GM18520 (cell line): ENCODE measurements around the gene AMBP.

Experiments
- ATAC-seq: cut with Tn5 transposase; IDR thresholded peaks from one replicate; pipeline ENCODE4 v1.9.1; 2021; ENCODE audit not compliant: unreplicated experiment

Gene AMBP

GRCh38 chr9:114112778-114113584 lies 34.9 kb upstream of the AMBP start:
- no peak for ATAC-seq

- no peak for ATAC-seq
These were observed 34.2 kb upstream of the AMBP start for GRCh38 chr9:114112325-114112724.

GRCh38 chr9:114110180-114110579 lies 32.1 kb upstream of the AMBP start:
- no peak for ATAC-seq

DNA sequence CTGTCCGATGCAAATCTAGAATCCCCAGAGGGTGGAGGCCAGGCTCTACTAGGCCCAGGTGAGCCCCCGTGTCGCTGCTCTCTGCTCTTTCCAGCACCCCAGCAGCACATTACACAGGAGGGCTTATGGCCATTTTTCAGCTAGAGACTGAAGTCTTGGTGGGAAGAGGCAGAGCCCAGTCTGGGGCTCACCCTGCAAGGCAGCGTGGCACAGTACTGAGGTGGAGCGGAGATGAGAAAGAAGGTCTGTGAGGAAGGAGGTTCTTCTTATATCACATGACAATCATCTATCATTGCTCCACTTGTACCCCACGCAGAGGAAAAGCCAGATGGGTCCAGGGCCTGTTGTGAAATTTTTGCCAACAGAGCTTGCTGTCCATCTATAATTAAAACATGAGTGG lies 31.0 kb upstream of the AMBP start:
- no peak for ATAC-seq

GRCh38 chr9:114108016-114108833 lies 30.1 kb upstream of the AMBP start:
- no peak for ATAC-seq

DNA sequence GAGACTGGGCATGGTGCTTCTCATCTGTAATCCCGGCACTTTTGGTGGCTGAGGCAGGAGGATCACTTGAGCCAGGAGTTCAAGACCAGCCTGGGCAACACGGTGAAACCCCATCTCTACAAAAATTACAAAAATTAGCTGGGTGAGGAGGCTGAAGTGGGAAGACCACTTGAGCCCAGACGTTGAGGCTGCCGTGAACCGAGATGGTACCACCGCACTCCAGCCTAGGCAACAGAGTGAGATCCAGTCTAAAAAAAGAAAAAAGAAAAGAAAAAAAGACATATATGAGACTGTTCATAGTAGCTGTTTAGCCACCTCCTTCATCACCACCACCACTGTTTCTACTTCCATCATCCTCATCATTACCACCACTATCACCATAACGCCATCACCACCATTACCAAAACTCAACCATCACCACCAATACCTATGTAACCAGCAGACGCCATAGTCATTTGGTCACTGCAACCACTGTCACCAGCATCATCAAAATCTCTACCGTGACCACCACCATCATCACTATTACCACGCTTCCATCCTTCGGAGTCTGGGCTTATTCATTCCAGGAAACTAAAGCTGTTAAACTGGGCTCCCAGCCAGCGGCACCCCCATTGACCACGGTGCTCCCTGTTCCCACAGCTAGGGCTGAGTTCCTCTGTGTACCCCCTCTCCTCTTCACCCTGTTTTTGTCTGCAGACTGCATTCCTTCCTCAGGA lies 29.3 kb upstream of the AMBP start:
- ATAC-seq, result no peak

GRCh38 chr9:114105236-114105635 lies 27.1 kb upstream of the AMBP start:
- no peak for ATAC-seq

DNA sequence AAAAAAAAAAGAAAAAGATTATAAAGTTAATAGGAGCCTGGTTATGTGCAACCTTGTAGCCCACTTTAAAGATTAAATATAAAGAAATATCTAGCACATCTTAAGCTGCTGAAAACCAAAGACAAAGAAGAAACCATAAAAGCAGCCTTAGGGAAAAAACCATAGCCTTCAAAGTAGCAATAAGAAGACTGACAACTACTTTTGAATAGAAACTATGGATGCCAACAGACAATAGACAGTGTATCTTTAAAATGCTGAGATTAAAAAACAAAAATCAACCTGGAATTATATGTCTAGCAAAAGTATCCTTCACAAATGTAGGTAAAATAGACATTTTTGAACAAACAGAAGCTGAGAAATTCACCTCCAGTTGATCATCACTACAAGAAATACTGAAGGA lies 24.4 kb upstream of the AMBP start:
- no peak for ATAC-seq

- no peak for ATAC-seq
These were observed 22.4 kb upstream of the AMBP start for GRCh38 chr9:114100536-114100935.

DNA sequence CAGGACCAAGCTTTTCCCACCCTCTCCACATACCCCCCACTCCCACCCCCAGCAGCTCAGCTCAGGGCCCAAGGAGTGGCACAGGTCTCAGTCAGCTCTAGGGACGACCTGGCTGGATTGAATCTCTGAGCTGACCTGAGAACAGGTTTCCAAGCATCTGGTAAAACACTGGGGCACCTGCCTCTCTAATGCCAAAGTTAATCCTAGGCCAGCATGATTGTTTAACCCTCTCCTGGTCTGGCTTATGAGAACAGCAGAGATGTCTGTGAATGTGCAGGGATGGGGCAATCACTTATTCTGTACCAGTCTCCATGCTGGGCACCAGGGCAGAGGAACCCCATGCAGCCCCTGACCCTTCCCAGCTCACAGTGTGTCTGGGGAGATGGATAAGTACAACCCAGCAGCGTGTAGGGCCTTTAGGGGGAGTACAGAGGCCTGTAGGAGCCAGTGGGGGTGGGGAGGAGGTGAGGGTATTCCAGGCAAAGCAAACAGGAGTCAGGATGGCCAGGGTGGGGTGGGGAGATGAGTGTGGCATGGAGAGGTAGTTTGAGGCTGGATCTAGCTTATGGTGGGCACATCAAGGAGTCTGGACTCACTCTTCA lies 21.7 kb upstream of the AMBP start:
- ATAC-seq, result no peak

DNA sequence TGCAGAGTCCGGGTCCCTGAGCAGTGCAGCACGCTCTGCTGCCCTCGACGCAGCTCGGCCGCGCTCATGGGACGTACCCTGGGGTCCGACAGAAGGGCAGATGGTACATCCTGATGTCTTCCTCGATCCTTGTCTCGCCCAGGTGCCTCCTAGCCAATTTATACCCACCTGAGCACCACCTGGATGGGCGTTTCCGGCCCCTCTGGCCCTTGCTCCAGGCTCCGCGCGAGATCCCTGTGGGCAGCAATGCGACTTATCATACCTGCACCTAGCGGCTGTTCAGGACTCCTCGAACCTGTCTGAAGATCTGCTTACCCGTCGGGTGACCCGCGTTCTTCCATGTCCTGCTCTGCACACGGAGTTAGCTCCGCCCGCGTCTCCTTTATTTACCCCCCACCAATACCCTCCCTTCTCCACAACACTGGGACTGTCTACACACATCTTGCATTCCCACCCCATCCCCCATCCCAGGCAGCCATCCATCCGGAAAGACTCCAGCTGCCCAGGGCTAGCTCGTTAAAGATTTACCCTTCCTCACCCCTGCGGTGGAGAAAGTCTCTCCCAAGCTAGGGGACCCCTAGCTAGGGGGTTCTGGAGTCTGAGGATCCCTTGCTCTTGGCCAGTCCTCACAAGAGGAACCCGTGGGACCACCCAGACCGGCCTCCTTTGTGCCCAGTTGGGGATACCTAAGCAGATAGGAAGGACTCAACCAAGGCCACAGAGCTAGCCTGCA lies 21.0 kb upstream of the AMBP start, which contains the start of gene KIF12:
Gene KIF12, minus strand, starts transcription at position 357 of the 733 bp plus-strand sequence. Its CDS starts 16 bp downstream, at position 341.
- ATAC-seq, result no peak

DNA sequence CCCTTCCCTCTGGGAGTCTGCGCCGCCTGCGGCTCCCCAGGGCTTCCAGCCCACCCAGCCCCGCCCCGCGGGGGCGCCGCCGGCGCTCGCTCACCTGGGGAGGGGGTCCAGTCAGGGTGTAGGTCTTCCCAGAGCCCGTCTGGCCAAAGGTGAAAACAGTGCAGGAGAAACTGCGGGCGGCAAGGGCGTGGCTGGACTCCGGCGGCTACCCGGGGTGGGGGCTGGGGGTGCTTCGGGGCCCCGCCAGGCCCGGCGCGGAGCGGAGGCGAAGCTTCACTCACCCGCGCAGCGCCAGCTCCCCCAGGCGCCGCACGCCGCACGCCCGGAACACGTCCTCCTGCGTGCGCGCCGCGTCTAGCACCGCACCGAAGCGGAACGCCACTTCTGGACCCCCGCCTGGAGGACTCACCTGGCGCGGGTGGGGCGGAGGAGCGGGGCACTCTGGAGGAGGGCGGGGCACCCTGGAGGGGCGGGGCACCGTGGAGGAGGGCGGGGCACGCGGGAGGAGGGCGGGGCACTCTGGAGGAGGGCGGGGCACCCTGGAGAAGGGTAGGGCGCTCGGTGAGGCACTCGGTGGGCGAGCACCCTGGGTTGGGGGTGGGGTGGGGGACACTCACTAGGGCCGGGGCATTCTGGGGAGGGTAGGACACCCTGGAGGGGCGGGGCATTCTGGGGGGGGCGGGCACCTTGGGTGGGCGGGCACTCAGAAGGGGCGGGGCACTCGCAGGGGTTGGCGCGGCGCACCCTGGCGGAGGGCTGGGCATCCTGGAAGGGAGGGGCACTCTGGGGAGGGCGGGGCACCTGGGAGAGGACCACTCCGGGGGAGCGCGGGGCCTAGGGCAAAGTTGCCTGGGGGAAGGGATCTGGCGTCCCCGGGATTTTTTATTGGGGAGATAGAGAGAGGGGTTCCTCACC lies 20.2 kb upstream of the AMBP start:
- ATAC-seq, result no peak

- ATAC-seq, result no peak
These were observed 19.5 kb upstream of the AMBP start for GRCh38 chr9:114097613-114098020.

GRCh38 chr9:114096866-114097612 lies 18.9 kb upstream of the AMBP start:
- no peak for ATAC-seq

DNA sequence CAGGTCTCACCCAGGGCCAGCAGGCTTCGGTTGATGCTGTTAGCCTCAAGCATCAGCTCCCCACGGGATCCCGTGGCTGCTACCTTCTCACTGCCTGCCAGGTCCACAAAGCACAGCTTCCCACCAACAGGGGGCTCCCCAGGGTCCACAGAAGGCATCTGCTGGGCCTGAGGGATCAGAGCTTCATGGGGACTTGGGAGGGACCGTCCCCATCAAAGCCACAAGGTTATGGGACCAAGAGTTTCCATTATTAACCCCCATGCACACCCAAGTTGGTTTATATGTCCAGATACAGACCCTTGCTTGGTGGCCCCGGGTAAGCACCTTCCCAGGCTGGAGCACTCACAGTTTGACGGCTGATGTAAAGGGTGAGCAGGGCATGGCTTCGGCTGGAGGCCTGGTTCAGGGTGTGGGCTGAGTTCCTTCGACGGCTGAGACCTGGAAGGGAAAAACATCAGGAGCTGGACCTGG lies 18.0 kb upstream of the AMBP start:
- no peak for ATAC-seq

GRCh38 chr9:114094971-114095370 lies 16.9 kb upstream of the AMBP start:
- ATAC-seq, result no peak

DNA sequence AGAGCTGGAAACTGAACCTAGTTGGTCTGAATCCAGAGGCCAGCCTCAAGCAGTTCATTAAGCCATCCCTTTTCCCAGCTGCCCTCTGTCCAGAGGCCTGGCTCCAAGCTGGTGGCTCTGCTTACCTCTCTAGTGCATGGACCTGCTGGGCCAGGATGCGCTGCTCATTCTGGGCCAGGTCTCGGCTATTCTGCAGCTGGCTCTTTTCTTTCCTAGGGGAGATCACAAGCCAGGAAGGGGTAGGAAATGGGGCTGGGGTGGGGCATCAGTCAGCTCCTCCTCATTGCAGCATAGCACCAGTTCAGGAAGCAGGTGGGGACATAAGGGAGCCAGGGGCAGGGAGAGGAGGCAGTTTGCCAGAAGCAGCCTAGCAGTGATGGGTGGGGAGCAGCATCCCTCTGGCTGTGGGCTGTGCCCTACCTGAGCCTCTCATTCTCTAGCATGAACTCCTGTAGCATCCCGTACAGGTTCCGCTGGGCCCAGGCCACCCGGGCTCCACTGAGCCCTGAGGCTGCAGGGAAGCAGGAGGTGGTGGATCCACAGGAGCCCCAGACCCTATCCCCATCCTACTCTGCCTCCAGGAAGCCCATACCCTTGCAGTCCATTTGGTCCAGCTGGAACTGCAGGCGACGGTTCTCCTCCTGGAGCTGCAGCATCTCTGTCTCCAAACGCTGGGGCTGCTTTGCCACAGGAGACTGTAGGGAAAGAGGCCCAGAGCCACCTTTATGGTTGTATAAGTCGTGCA lies 15.8 kb upstream of the AMBP start:
- no peak for ATAC-seq

- ATAC-seq, result no peak
These were observed 15.0 kb upstream of the AMBP start for GRCh38 chr9:114093031-114093471.
